ENCODE measurements around the gene WDR48.

GRCh38 chr3:39113291-39113690 is 61.5 kb downstream of the WDR48 start:
- no peak for TF ChIP-seq CTCF (IDR thresholded peaks at IDR 0.05; ENCODE audit: borderline replicate concordance, extremely low read depth, low read length, poor library complexity, severe bottlenecking)
- TF ChIP-seq EZH2 (IDR thresholded peaks at IDR 0.05; ENCODE audit: borderline replicate concordance, low read depth, low read length, severe bottlenecking): no peak
